Omental fat pad (tissue), 4 donors: Measurements from ENCODE around the gene MCMBP. TPM values are rescaled to one million over a fixed set of nuclear protein-coding genes. Genes with fewer than 3 reads are reported as not detected.

Experiments
- ATAC-seq: fragments of 150-250 bp; one replicate; pipeline ENCODE4 v1.9.1; 2016; ENCODE audit warnings: mild to moderate bottlenecking, moderate library complexity; ENCODE audit not compliant: low FRiP score
- DNase-seq: peaks from one replicate; pipeline ENCODE4 v3.0.0-alpha.2; 2019; ENCODE audit warnings: low spot score
- total RNA-seq, 4 donors: library from RNA; depleted of rRNA; stranded (reverse); fragments of >200 nt; gene quantifications; one replicate each; pipeline ENCODE4 v1.1.0, GENCODE V29; 2016
- TF ChIP-seq, protein P1 (sequence below), 3 donors: fragments of 450-650 bp; IDR thresholded peaks; one replicate each; pipeline ENCODE4 v1.5.1; 2016 to 2017; ENCODE audit warnings: antibody characterized with exemption in 3 of 3, mild to moderate bottlenecking in 3 of 3, moderate library complexity in 2 of 3

MCMBP gene
- total RNA-seq, 4 donors from 2014 or later = 38.6 to 85.1 (median 56.3) TPM

DNA sequence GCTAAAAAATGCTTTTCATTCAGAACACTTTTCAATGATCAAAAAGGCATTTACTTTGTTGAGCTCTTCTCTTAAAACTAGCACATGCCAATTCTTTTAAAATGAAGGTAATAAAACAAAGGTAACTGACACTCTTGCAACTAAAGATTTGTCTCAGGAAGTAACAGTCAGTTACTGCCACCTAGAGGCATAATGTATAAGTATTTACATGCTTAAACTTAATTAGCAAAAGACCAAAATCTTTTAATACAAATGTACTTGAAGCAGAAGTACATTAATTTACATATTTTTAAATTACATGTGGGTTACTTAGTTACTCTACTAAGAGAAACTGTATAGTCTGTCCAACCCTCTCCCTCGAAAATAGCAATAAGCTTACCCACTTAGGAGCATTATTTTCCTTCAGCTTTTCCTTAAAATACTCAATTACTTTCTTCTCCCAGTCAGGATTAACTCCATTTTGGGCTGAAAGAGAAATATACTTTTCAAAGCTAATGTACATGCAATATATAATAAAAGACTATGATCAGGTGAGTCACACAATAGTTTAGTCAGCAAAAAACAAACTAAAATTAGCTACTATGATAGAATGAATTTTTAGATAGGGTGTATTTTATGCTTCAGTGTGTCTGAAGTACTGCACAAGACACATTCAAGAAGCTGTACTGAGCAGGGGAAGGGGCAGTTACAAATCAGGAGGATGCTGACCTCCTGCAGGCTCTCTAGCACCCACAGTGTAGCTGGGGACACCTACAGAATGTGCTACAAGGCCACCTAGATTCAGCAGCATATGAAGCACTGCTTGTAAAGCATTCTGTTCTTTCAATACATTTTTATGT, 13.0 kb downstream of the MCMBP start:
- no peak for ATAC-seq
- TF ChIP-seq, protein P1, sequence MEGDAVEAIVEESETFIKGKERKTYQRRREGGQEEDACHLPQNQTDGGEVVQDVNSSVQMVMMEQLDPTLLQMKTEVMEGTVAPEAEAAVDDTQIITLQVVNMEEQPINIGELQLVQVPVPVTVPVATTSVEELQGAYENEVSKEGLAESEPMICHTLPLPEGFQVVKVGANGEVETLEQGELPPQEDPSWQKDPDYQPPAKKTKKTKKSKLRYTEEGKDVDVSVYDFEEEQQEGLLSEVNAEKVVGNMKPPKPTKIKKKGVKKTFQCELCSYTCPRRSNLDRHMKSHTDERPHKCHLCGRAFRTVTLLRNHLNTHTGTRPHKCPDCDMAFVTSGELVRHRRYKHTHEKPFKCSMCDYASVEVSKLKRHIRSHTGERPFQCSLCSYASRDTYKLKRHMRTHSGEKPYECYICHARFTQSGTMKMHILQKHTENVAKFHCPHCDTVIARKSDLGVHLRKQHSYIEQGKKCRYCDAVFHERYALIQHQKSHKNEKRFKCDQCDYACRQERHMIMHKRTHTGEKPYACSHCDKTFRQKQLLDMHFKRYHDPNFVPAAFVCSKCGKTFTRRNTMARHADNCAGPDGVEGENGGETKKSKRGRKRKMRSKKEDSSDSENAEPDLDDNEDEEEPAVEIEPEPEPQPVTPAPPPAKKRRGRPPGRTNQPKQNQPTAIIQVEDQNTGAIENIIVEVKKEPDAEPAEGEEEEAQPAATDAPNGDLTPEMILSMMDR (IDR thresholded peaks at IDR 0.05) = no peak
- DNase-seq = no peak

DNA sequence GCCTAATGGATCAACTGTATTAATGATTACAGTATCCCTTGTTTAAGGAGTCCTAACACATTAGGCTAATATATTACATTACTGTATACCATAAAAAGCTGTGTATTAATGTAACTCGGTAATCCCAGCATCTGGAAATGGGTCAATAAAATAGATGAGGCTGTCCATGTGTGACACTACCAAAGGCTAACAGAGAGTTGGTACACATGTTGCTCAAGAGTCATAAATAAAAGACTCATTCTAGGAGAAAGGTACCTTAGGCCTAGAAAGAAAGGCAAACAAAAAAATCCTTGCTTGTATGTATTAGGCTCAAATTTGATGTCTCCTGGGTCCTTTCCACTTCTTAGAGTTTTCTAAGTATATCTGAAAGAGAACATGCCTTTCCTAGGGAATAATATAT, 14.6 kb downstream of the MCMBP start:
- no peak for ATAC-seq
- TF ChIP-seq, protein P1 (IDR thresholded peaks at IDR 0.05) = no peak
- no peak for DNase-seq

DNA sequence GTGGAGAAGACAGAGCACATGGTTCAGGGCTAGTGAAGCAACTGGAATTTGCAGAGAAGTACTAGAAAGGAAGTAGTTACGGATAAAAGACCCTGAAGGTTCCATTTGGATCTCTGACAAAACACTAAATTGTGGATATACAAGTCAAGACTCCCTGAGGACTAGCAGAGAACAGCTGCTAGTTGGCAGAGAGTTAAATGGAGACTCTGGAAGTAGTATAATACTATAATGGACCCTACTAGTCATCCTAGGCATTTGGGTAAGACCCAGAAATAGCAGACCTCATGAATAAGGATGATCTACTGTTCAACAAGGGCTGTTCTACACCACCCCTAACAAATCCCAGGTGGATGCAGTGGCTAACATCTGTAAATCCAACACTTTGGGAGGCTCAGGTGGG, 19.1 kb downstream of the MCMBP start:
- DNase-seq = no peak
- TF ChIP-seq, protein P1 (IDR thresholded peaks at IDR 0.05) = no peak
- ATAC-seq = no peak

DNA sequence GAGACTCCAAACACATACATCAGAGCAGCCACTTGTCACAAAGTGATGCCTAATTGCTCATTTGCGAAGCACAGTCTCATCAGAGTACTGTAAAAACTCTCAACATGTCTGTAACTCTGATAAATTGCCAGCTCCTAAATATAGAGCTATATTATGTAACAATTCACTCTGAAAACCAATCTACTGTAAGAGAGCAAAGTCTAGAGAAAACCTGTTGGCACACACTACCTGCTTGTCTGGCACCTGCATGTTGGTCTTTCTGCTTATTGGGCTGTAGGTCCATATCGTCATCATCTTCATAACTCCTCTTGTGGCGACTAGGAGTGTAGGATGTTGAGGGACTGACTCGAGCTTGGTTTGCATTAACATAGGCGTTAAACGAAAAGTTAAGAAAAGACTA, 19.8 kb downstream of the MCMBP start:
- TF ChIP-seq, protein P1 (IDR thresholded peaks at IDR 0.05) = no peak
- DNase-seq (no peak), ATAC-seq (no peak)

GRCh38 chr10:119852277-119852676, 20.4 kb downstream of the MCMBP start:
- TF ChIP-seq, protein P1 (IDR thresholded peaks at IDR 0.05) = no peak
- no peak for DNase-seq
- ATAC-seq = no peak

DNA sequence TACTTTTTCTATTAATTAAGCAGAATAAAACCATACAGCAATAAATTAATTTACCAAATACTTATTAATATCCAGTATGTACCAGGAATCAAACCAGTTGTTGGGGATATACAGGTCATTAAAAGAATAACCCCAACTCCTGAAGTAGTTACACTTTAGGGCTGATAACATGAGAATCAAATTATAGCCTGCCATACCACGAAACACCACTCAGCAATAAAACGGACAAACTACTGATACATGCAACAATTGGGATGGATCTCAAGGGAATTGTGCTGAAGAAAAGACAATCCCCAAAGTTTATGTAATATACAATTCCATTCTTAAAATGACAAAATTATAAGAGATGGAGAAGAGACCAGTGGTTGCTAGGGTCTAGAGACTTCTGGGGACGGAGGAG, 22.7 kb downstream of the MCMBP start:
- ATAC-seq = no peak
- TF ChIP-seq, protein P1 (IDR thresholded peaks at IDR 0.05) = no peak

More for the DNA sequence above, 22.7 kb downstream of the MCMBP start:
- DNase-seq = no peak
